Measurements from ENCODE around the gene ARL5B. TPM values are rescaled to one million over a fixed set of nuclear protein-coding genes. Genes with fewer than 3 reads are reported as not detected.
"Not testable (repeated sequence)": the region's sequence is repeated elsewhere in the genome, so short reads cannot be mapped to it uniquely, and the experiment has no call there.

Gene ARL5B
- 14.6 and 14.8 TPM in 2 replicates for total RNA-seq (2014; rRNA removed; shearing (Covaris generic))

- peak; percentile 97 for DNase-seq (ENCODE audit: low read depth)
These were observed at the start of gene ARL5B for GRCh38 chr10:18659125-18659818. ARL5B (plus strand) TSS chr10:18659431; CDS start chr10:18659638, 207 bp downstream.

- DNase-seq (ENCODE audit: low read depth), result peak; percentile 85
These were observed 48.7 kb upstream of the ARL5B start for GRCh38 chr10:18610517-18610916.

- no peak for DNase-seq (ENCODE audit: low read depth)
These were observed 48.1 kb upstream of the ARL5B start for GRCh38 chr10:18611168-18611567.

GRCh38 chr10:18615618-18616017, 43.6 kb upstream of the ARL5B start:
- no peak for DNase-seq (ENCODE audit: low read depth)

- no peak for DNase-seq (ENCODE audit: low read depth)
These were observed 42.9 kb upstream of the ARL5B start for GRCh38 chr10:18616337-18616736.

GRCh38 chr10:18619016-18619415, 40.2 kb upstream of the ARL5B start:
- DNase-seq (ENCODE audit: low read depth), result peak; percentile 64

GRCh38 chr10:18620856-18621255, 38.4 kb upstream of the ARL5B start:
- DNase-seq (ENCODE audit: low read depth), result no peak

GRCh38 chr10:18623671-18624070, 35.6 kb upstream of the ARL5B start:
- DNase-seq (ENCODE audit: low read depth), result not testable (repeated sequence)

GRCh38 chr10:18625886-18626285, 33.3 kb upstream of the ARL5B start:
- no peak for DNase-seq (ENCODE audit: low read depth)

GRCh38 chr10:18627452-18628018, 31.7 kb upstream of the ARL5B start:
- peak; percentile 56 for DNase-seq (ENCODE audit: low read depth)

- not testable (repeated sequence) for DNase-seq (ENCODE audit: low read depth)
These were observed 26.7 kb upstream of the ARL5B start for GRCh38 chr10:18632500-18632899.

- DNase-seq (ENCODE audit: low read depth), result no peak
These were observed 23.2 kb upstream of the ARL5B start for GRCh38 chr10:18635995-18636394.

- not testable (repeated sequence) for DNase-seq (ENCODE audit: low read depth)
These were observed 21.8 kb upstream of the ARL5B start for GRCh38 chr10:18637400-18637799.

- DNase-seq (ENCODE audit: low read depth), result not testable (repeated sequence)
These were observed 19.5 kb upstream of the ARL5B start for GRCh38 chr10:18639719-18640118.

- DNase-seq (ENCODE audit: low read depth), result no peak
These were observed 12.1 kb upstream of the ARL5B start for GRCh38 chr10:18647151-18647550.

- no peak for DNase-seq (ENCODE audit: low read depth)
These were observed 11.3 kb upstream of the ARL5B start for GRCh38 chr10:18647945-18648344.

- DNase-seq (ENCODE audit: low read depth), result no peak
These were observed 9.8 kb upstream of the ARL5B start for GRCh38 chr10:18649364-18649959.

- DNase-seq (ENCODE audit: low read depth), result no peak
These were observed 8.7 kb upstream of the ARL5B start for GRCh38 chr10:18650404-18650997.

GRCh38 chr10:18651324-18652007, 7.8 kb upstream of the ARL5B start, which contains the start of gene NSUN6:
NSUN6 (minus strand) TSS chr10:18651587; CDS start chr10:18651203, 384 bp downstream.
- peak; percentile 85 for DNase-seq (ENCODE audit: low read depth)

GRCh38 chr10:18653112-18653511, 6.1 kb upstream of the ARL5B start:
- DNase-seq (ENCODE audit: low read depth), result no peak

- DNase-seq (ENCODE audit: low read depth), result no peak
These were observed 2.5 kb upstream of the ARL5B start for GRCh38 chr10:18656724-18657123.

Data from Daoy (cell line).